Upper lobe of right lung (tissue), 1 donor: ENCODE results near the gene GINS1. TPM values are rescaled to one million over a fixed set of nuclear protein-coding genes. Genes with fewer than 3 reads are reported as not detected.

ENCODE experiments used
- ATAC-seq: fragments of 200-7000 bp; cut with Tn5 transposase; one replicate; pipeline ENCODE4 v1.9.1; 2020; ENCODE audit warnings: mild to moderate bottlenecking, moderate library complexity
- DNase-seq: peaks from one replicate; pipeline ENCODE4 v3.0.0-alpha.2; 2020
- H3K27ac ChIP-seq: fragments of 200-600 bp; one replicate; pipeline ENCODE4 v1.8.0; 2022
- H3K27me3 ChIP-seq: fragments of 200-600 bp; one replicate; pipeline ENCODE4 v1.8.0; 2022; ENCODE audit warnings: mild to moderate bottlenecking
- H3K36me3 ChIP-seq: fragments of 200-600 bp; one replicate; pipeline ENCODE4 v1.8.0; 2022
- H3K4me1 ChIP-seq: fragments of 200-600 bp; one replicate; pipeline ENCODE4 v1.8.0; 2022
- H3K4me3 ChIP-seq: fragments of 200-600 bp; one replicate; pipeline ENCODE4 v1.8.0; 2022; ENCODE audit warnings: mild to moderate bottlenecking
- H3K9me3 ChIP-seq: fragments of 200-600 bp; one replicate; pipeline ENCODE4 v1.8.0; 2022
- intact Hi-C: fragments of 100-400 bp; cut with DNase I; formaldehyde crosslinking; loops from one replicate; pipeline ENCODE4 v1.11.0; 2022
- total RNA-seq: library from RNA; stranded (reverse); fragmentation: NEBNext Ultra II Directional; extraction: Animal tissue kit (Norgen Biotek cat#: 25700); gene quantifications from one replicate; pipeline ENCODE4 v1.2.1, GENCODE V29; 2021
- TF ChIP-seq, protein P1 (sequence below): fragments of 200-600 bp; IDR thresholded peaks from one replicate; pipeline ENCODE4 v1.8.0; 2022; ENCODE audit warnings: antibody characterized with exemption
- donor health status: DM: no; HTN: yes; CAD: no; lungs with severe emphysema.

GINS1 gene
- total RNA-seq, 1 donor from 2014 or later = 0.55 TPM

DNA sequence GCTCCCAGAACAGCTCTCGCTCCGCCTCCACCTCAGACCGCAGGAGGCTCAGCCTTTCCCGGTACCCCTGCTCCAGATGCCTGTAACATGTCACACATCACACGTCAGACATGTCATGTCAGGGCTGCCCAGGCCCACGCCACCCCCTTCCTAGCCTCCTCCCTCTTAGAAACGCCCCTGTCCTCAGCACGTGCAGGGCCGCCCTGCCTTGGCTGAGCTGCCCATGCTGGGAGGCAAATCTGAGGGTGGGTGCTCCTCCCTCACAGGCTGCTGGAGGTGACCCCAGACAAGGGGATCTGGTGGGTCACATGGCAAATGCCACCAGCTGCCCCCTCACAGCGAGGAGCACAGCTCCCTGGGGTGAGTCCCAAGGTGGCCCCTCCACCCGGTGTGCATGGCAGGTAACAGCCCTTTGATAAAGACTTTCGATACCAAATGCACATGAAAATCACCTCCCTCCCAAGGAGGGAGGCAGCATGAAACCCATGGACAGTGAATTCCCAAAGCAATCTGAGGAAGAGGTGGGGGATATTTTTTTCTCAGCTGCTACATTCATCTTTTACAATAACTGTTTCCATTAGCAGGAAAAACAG, 84.1 kb downstream of the GINS1 start:
- DNase-seq = no peak

DNA sequence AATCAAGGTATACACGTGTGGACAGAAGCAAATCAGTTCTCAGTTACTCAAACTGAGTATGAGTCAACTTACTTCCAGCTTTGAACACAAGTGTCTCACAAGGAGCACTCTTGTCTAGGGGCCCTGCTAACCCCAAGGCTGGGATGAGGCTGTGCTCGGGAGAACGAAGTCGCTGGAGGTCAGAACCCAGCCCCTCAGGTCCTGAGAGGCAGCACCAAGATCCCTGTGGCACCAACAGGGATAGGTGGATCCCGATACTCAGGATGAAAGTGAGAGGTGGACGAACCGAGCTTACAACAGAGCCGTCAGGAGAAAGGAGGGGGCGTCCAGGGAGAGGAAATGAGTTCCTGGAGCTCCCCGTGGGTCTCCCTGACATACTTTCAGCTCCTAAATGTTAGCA, 85.7 kb downstream of the GINS1 start:
- no peak for DNase-seq
- TF ChIP-seq, protein P1, sequence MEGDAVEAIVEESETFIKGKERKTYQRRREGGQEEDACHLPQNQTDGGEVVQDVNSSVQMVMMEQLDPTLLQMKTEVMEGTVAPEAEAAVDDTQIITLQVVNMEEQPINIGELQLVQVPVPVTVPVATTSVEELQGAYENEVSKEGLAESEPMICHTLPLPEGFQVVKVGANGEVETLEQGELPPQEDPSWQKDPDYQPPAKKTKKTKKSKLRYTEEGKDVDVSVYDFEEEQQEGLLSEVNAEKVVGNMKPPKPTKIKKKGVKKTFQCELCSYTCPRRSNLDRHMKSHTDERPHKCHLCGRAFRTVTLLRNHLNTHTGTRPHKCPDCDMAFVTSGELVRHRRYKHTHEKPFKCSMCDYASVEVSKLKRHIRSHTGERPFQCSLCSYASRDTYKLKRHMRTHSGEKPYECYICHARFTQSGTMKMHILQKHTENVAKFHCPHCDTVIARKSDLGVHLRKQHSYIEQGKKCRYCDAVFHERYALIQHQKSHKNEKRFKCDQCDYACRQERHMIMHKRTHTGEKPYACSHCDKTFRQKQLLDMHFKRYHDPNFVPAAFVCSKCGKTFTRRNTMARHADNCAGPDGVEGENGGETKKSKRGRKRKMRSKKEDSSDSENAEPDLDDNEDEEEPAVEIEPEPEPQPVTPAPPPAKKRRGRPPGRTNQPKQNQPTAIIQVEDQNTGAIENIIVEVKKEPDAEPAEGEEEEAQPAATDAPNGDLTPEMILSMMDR = no peak
- Histone ChIP-seq H3K4me1 (no peaks in the 10 kb centered on the region), H3K36me3 (peaks cover 4% of the 10 kb centered on the region), H3K9me3 (no peaks in the 10 kb centered on the region), H3K4me3 (no peak overlapping the region), H3K27ac (no peak overlapping the region), H3K27me3 (no peaks in the 10 kb centered on the region)
- ATAC-seq = no peak
- intact Hi-C loops = no loop called here

More for the DNA sequence above, 84.1 kb downstream of the GINS1 start:
- Histone ChIP-seq H3K36me3 (peaks cover 4% of the 10 kb centered on the region), H3K9me3 (no peaks in the 10 kb centered on the region), H3K27ac (no peak overlapping the region), H3K27me3 (no peaks in the 10 kb centered on the region), H3K4me3 (no peak overlapping the region), H3K4me1 (no peaks in the 10 kb centered on the region)
- intact Hi-C loops = no loop called here
- ATAC-seq = no peak
- TF ChIP-seq, protein P1 = no peak

DNA sequence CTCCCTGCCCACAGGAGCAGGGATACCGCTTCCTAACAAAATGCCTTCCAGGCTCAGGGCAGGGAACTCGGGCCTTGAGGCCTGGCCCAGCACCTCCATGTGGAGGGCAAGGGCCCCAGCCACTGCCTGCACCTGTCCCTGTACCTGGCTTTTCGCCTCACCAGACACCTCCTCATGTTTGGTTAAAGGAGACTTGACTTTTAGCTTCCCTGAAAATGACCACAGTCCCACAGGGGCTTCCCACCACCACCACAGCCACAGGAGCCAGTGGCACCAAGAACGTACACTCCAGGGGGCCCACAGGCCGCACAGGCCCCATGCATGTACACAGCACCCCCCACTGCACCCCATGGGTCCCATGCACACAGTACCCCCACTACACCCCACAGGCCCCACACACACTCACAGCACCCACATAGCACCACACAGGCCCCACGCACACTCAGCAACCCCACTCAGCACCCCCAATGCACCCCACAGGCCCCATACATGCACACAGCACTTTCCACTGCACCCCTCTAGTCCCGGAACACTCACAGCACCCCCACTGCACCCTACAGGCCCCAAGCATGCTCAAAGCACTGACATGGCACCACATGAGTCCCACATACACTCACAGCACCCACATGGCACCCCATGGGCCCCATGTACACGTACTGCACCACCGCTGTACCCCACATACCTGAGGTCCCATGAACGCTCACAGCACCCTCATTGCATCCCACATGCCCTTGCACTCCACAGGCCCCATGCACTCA, 86.5 kb downstream of the GINS1 start:
- H3K9me3 ChIP-seq = no peaks in the 10 kb centered on the region
- DNase-seq (no peak), ATAC-seq (no peak)
- H3K27me3 ChIP-seq = no peaks in the 10 kb centered on the region
- peaks cover 3% of the 10 kb centered on the region for H3K36me3 ChIP-seq
- H3K27ac ChIP-seq = no peak overlapping the region
- H3K4me1 ChIP-seq = no peaks in the 10 kb centered on the region
- H3K4me3 ChIP-seq = no peak overlapping the region
- TF ChIP-seq, protein P1 = no peak
- intact Hi-C loops = no loop called here

DNA sequence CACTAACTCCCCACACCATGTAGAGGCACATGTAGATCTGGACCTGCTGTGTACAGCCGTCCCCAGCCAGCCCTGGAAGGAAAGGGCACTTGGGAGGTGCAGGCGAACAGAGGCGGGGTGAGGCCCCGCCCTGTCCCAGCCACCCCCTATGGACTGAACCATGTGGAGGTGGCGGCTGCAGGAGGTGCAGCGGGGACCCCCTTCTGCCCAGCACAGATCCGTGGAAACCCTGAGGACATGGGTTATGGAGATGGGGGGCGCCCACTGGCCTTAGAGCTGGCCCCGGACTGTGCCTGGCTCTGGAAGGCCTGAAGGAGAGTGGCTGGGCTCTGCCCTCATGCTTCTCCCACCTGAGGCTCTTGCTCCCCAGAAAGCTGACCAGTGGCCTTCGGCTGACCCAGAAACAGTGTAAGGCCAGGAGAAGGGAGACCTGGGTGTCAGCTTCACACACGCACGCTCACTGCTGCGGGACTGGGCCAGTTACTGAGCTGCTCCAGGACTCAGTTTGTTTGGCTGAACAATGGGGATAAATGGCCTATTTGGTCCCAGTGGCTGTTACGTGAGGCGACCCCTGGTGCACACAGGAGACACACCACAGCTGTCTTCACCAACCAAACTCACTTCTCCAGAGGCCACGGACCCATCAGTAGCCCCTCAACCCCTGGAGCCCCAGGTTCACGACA, 87.2 kb downstream of the GINS1 start:
- H3K36me3 ChIP-seq = no peaks in the 10 kb centered on the region
- no peak for ATAC-seq
- no peak for DNase-seq

DNA sequence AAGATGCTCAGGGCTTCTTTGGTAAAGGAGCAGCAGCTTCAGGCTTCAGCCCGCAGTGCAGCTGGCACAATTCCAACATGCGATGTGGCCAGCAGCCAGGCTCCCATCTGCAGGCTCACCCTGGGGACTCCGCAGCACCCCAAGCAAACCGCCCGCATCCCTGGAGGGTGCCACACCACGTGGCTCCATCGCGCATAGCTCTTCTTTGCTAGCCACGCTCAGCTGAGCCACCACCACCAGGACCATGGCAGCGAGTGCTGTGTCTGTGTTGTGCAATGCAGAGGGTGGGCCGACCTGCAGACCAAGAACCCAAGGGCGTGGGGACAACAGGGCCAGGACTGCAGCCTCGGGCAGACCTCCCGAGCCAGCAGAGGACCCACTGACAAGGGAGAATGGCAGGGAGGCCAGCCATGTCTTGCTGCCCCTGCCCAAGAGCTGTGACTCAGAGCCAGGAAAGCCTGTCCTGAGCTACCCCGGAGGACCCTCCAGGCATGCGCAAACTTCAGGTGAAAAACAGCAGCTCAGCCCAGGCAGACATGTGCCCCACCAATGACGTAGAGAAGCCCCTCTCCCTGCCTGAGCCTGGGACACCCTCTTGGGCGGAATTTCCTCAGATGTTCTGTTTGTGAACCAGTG, 87.8 kb downstream of the GINS1 start:
- H3K4me3 ChIP-seq = no peak overlapping the region
- no peaks in the 10 kb centered on the region for H3K27me3 ChIP-seq
- H3K4me1 ChIP-seq = no peaks in the 10 kb centered on the region
- ATAC-seq (no peak), DNase-seq (no peak)
- intact Hi-C loops = no loop called here
- no peaks in the 10 kb centered on the region for H3K9me3 ChIP-seq
- TF ChIP-seq, protein P1 = no peak
- H3K27ac ChIP-seq = no peak overlapping the region
- no peaks in the 10 kb centered on the region for H3K36me3 ChIP-seq

More for the DNA sequence above, 87.2 kb downstream of the GINS1 start:
- Histone ChIP-seq H3K4me3 (no peak overlapping the region), H3K4me1 (no peaks in the 10 kb centered on the region), H3K9me3 (no peaks in the 10 kb centered on the region), H3K27ac (no peak overlapping the region), H3K27me3 (no peaks in the 10 kb centered on the region)
- intact Hi-C loops = no loop called here
- TF ChIP-seq, protein P1 = no peak
